GM23248 (cell line): ENCODE results near the gene RSPH9. TPM values are rescaled to one million over a fixed set of nuclear protein-coding genes. Genes with fewer than 3 reads are reported as not detected.

Experiments used
- DNase-seq: peaks from one replicate; pipeline ENCODE4 v3.0.0-alpha.2; 2015
- H2AFZ ChIP-seq: fragments of 200-600 bp; sonication (generic); 2 replicates; pipeline ENCODE4 v1.6.1; 2016; ENCODE audit warnings: antibody characterized with exemption
- H3F3A ChIP-seq: fragments of 200-600 bp; sonication (generic); 2 replicates; pipeline ENCODE4 v1.6.1; 2016; ENCODE audit warnings: mild to moderate bottlenecking, antibody characterized with exemption, mixed run types; ENCODE audit not compliant: insufficient read depth
- H3K27ac ChIP-seq: fragments of 200-600 bp; sonication (generic); 2 replicates; pipeline ENCODE4 v1.5.1; 2016; ENCODE audit warnings: mild to moderate bottlenecking
- H3K27me3 ChIP-seq: fragments of 200-600 bp; sonication (generic); replicated peaks from 2 replicates; pipeline ENCODE4 v1.6.1; 2016; ENCODE audit warnings: mild to moderate bottlenecking; ENCODE audit not compliant: insufficient read depth
- H3K36me3 ChIP-seq: fragments of 200-600 bp; sonication (generic); 2 replicates; pipeline ENCODE4 v1.6.1; 2016; ENCODE audit warnings: low read depth, mild to moderate bottlenecking
- H3K4me1 ChIP-seq: fragments of 200-600 bp; sonication (generic); 2 replicates; pipeline ENCODE4 v1.6.1; 2016; ENCODE audit warnings: mild to moderate bottlenecking; ENCODE audit not compliant: insufficient read depth
- H3K4me2 ChIP-seq: fragments of 200-600 bp; sonication (generic); one replicate; pipeline ENCODE4 v1.6.1; 2016; ENCODE audit warnings: mild to moderate bottlenecking; ENCODE audit not compliant: unreplicated experiment
- H3K4me3 ChIP-seq: fragments of 200-600 bp; sonication (generic); 2 replicates; pipeline ENCODE4 v1.5.1; 2016; ENCODE audit warnings: mild to moderate bottlenecking
- H3K79me2 ChIP-seq: fragments of 200-600 bp; sonication (generic); 2 replicates; pipeline ENCODE4 v1.6.1; 2016; ENCODE audit warnings: mild to moderate bottlenecking; ENCODE audit not compliant: insufficient read depth
- H3K9ac ChIP-seq: fragments of 200-600 bp; sonication (generic); 2 replicates; pipeline ENCODE4 v1.6.1; 2016; ENCODE audit warnings: mild to moderate bottlenecking
- H3K9me2 ChIP-seq: fragments of 200-600 bp; sonication (generic); 2 replicates; pipeline ENCODE4 v1.6.1; 2016; ENCODE audit warnings: mixed run types, mild to moderate bottlenecking, moderate library complexity; ENCODE audit not compliant: insufficient read depth
- H3K9me3 ChIP-seq: fragments of 200-600 bp; sonication (generic); one replicate; pipeline ENCODE4 v1.6.1; 2017; ENCODE audit warnings: low read depth
- H4K20me1 ChIP-seq: fragments of 200-600 bp; sonication (generic); 2 replicates; pipeline ENCODE4 v1.6.0; 2016; ENCODE audit not compliant: insufficient read depth
- EZH2 ChIP-seq: fragments of 200-600 bp; sonication (generic); IDR thresholded peaks from 2 replicates; pipeline ENCODE4 v1.6.1; 2018; ENCODE audit warnings: antibody characterized with exemption, mild to moderate bottlenecking; ENCODE audit not compliant: insufficient read depth, poor library complexity, severe bottlenecking
- EZH2phosphoT487 ChIP-seq: fragments of 200-600 bp; sonication (generic); IDR thresholded peaks from 2 replicates; pipeline ENCODE4 v1.6.1; 2018; ENCODE audit warnings: antibody characterized with exemption, moderate library complexity, mild to moderate bottlenecking, low read depth; ENCODE audit not compliant: insufficient read depth
- WGBS, 2 experiments: methylation state at CpG; one replicate each; pipeline ENCODE4 v1.1.6; 2015 to 2017; ENCODE audit warnings: low lambda C conversion rate in 2 of 2, low coverage in 1 of 2; ENCODE audit errors: missing lambda C conversion rate in 2 of 2; 5-methylcytosine and 5-hydroxymethylcytosine counted together
- in situ Hi-C: fragments of 300-500 bp; cut with MboI; formaldehyde crosslinking; loops from 2 replicates; pipeline ENCODE4 v1.15.0; 2020
- polyA plus RNA-seq: library from polyadenylated mRNA; unstranded; fragments of >200 nt; fragmentation: Nextera tagmentation; extraction: Ambion mirVana; gene quantifications from 2 replicates; pipeline ENCODE4 v1.2.1, GENCODE V29; 2016
- total RNA-seq: library from RNA; depleted of rRNA; stranded (reverse); fragments of >200 nt; shearing (Covaris generic); gene quantifications from 2 replicates; pipeline ENCODE4 v1.2.3, GENCODE V29; 2014

RSPH9 gene
- total and polyA plus RNA-seq, 2 experiments from 2014 or later, result 0.11 to 1.3 TPM

- H3K4me1 ChIP-seq, result no peaks in the 10 kb centered on the region
- no peak for DNase-seq
- H3K79me2 ChIP-seq, result peaks cover 25% of the 10 kb centered on the region; the same call in 1 of the 2 replicates
- no peak overlapping the region for H3K27ac ChIP-seq
- H3F3A ChIP-seq, result no peaks in the 10 kb centered on the region
- no peak overlapping the region for H2AFZ ChIP-seq
- H4K20me1 ChIP-seq, result no peaks in the 10 kb centered on the region
- H3K4me2 ChIP-seq, result no peak overlapping the region
- in situ Hi-C loops, result no loop called here
- TF ChIP-seq EZH2phosphoT487 (no peak), EZH2 (no peak)
- no peaks in the 10 kb centered on the region for H3K9me2 ChIP-seq
- 84 to 85% methylated on average over 7 of the region's 7 CpGs for WGBS, 2 experiments
- H3K9ac ChIP-seq, result no peak overlapping the region
- H3K9me3 ChIP-seq, result no peaks in the 10 kb centered on the region
- peaks cover 22% of the 10 kb centered on the region; the same call in 1 of the 2 replicates for H3K36me3 ChIP-seq
- no peak overlapping the region for H3K4me3 ChIP-seq
- no peaks in the 10 kb centered on the region for H3K27me3 ChIP-seq
These were observed 32.2 kb downstream of the RSPH9 start for GRCh38 chr6:43676962-43677606.

- H3K79me2 ChIP-seq, result peaks cover 32% of the 10 kb centered on the region; the same call in 1 of the 2 replicates
- H3F3A ChIP-seq, result no peaks in the 10 kb centered on the region
- no peaks in the 10 kb centered on the region for H3K4me1 ChIP-seq
- no peak for DNase-seq
- H3K9me3 ChIP-seq, result no peaks in the 10 kb centered on the region
- no peak overlapping the region for H3K4me3 ChIP-seq
- no peak overlapping the region for H2AFZ ChIP-seq
- no peak overlapping the region for H3K27ac ChIP-seq
- 80% methylated on average over 7 of the region's 7 CpGs for WGBS, 2 experiments
- TF ChIP-seq EZH2 (no peak), EZH2phosphoT487 (no peak)
- no peaks in the 10 kb centered on the region for H3K27me3 ChIP-seq
- no peak overlapping the region for H3K4me2 ChIP-seq
- peaks cover 22% of the 10 kb centered on the region; the same call in 1 of the 2 replicates for H3K36me3 ChIP-seq
- in situ Hi-C loops, result no loop called here
- no peak overlapping the region for H3K9ac ChIP-seq
- no peaks in the 10 kb centered on the region for H3K9me2 ChIP-seq
- H4K20me1 ChIP-seq, result no peaks in the 10 kb centered on the region
These were observed 32.9 kb downstream of the RSPH9 start for GRCh38 chr6:43677759-43678158.

- H3F3A ChIP-seq, result no peaks in the 10 kb centered on the region
- H4K20me1 ChIP-seq, result no peaks in the 10 kb centered on the region
- no peaks in the 10 kb centered on the region for H3K4me1 ChIP-seq
- TF ChIP-seq EZH2 (no peak), EZH2phosphoT487 (no peak)
- no peak for DNase-seq
- H3K9me3 ChIP-seq, result no peaks in the 10 kb centered on the region
- in situ Hi-C loops, result no loop called here
- no peak overlapping the region for H3K9ac ChIP-seq
- peaks cover 22% of the 10 kb centered on the region; the same call in 1 of the 2 replicates for H3K36me3 ChIP-seq
- no peaks in the 10 kb centered on the region for H3K27me3 ChIP-seq
- H3K27ac ChIP-seq, result no peak overlapping the region
- H2AFZ ChIP-seq, result no peak overlapping the region
- no peak overlapping the region for H3K4me3 ChIP-seq
- peaks cover 38% of the 10 kb centered on the region for H3K79me2 ChIP-seq
- no peaks in the 10 kb centered on the region for H3K9me2 ChIP-seq
- WGBS, 2 experiments, result 88 to 90% methylated on average over 7 of the region's 7 CpGs
- no peak overlapping the region for H3K4me2 ChIP-seq
These were observed 33.5 kb downstream of the RSPH9 start for GRCh38 chr6:43678341-43678740.

GRCh38 chr6:43679057-43679456, 34.2 kb downstream of the RSPH9 start:
- Histone ChIP-seq H2AFZ (no peak overlapping the region), H3K9me3 (no peaks in the 10 kb centered on the region), H3K27ac (no peak overlapping the region), H3K9ac (no peak overlapping the region), H3K4me2 (no peak overlapping the region), H3K36me3 (peaks cover 22% of the 10 kb centered on the region; the same call in 1 of the 2 replicates), H4K20me1 (no peaks in the 10 kb centered on the region), H3F3A (no peaks in the 10 kb centered on the region), H3K9me2 (no peaks in the 10 kb centered on the region), H3K79me2 (peaks cover 45% of the 10 kb centered on the region), H3K4me3 (no peak overlapping the region), H3K4me1 (no peaks in the 10 kb centered on the region), H3K27me3 (no peaks in the 10 kb centered on the region)
- TF ChIP-seq EZH2phosphoT487 (no peak), EZH2 (no peak)
- in situ Hi-C loops, result no loop called here
- DNase-seq, result no peak
- 71 to 73% methylated on average over 6 of the region's 6 CpGs for WGBS, 2 experiments
